GM12878 (cell line): ENCODE data around the gene ARHGAP9. TPM values are rescaled to one million over a fixed set of nuclear protein-coding genes. Genes with fewer than 3 reads are reported as not detected.

Experiments used
- ATAC-seq: fragments of 200-7000 bp; cut with Tn5 transposase; 3 replicates; pipeline ENCODE4 v1.9.1; 2020; ENCODE audit warnings: mild to moderate bottlenecking, moderate library complexity
- BruUV-seq: library from RNA; stranded (reverse); fragments of 400-500 nt; replicated peaks from 2 replicates; lab custom pipeline; 2021; lab: Mats Ljungman, UMichigan
- CTCF ChIA-PET: fragments of 300-600 bp; sonication (Branson Sonifier 250); formaldehyde crosslinking; extraction: SDS; loops from one replicate; lab custom pipeline; 2021; ENCODE audit warnings: inconsistent platforms; lab: Yijun Ruan, JAX
- POLR2A ChIA-PET: fragments of 350-600 bp; formaldehyde crosslinking; extraction: SDS; loops from one replicate; lab custom pipeline; 2021; ENCODE audit warnings: inconsistent platforms; lab: Charles Lee
- RAD21 ChIA-PET: fragments of 300-600 bp; sonication (Branson Sonifier 250); formaldehyde crosslinking; loops from one replicate; lab custom pipeline; 2023; ENCODE audit warnings: antibody characterized with exemption; ENCODE audit not compliant: unreplicated experiment; lab: Charles Lee
- SMC1A ChIA-PET: fragments of 300-600 bp; sonication (Branson Sonifier 250); formaldehyde crosslinking; loops from one replicate; lab custom pipeline; 2023; ENCODE audit not compliant: unreplicated experiment, uncharacterized antibody; lab: Charles Lee
- DNase-seq: peaks from one replicate; pipeline ENCODE4 v3.0.0-alpha.2; 2011; ENCODE audit warnings: low read depth, low spot score
- FAIRE-seq: peaks from 3 replicates; lab custom pipeline; 2011; peaks lifted over from hg19 to GRCh38; lab: Jason Lieb, UNC
- H2AFZ ChIP-seq: 2 replicates; pipeline ENCODE4 v1.6.0; 2011; ENCODE audit warnings: low read depth, low read length, control low read depth; ENCODE audit not compliant: control insufficient read depth
- H3K27ac ChIP-seq: 2 replicates; pipeline ENCODE4 v1.5.1; 2011; ENCODE audit warnings: control low read depth; ENCODE audit not compliant: control insufficient read depth, insufficient read depth
- H3K27me3 ChIP-seq, 2 experiments: replicated peaks in 1 of 2; 2 replicates each; pipeline versions ENCODE4 v1.6.0 to v1.6.1; 2011; ENCODE audit warnings: low read length in 1 of 2; ENCODE audit not compliant: control insufficient read depth in 2 of 2, insufficient read depth in 2 of 2
- H3K36me3 ChIP-seq, 2 experiments: 2 replicates each; pipeline ENCODE4 v1.5.1; 2011; ENCODE audit warnings: low read length in 1 of 2; ENCODE audit not compliant: control insufficient read depth in 2 of 2, insufficient read depth in 2 of 2
- H3K4me1 ChIP-seq: 2 replicates; pipeline ENCODE4 v1.6.1; 2011; ENCODE audit warnings: mild to moderate bottlenecking, low read length, moderate library complexity, mixed read lengths; ENCODE audit not compliant: control insufficient read depth, insufficient read depth
- H3K4me2 ChIP-seq: 2 replicates; pipeline ENCODE4 v1.6.0; 2011; ENCODE audit warnings: control low read depth; ENCODE audit not compliant: control insufficient read depth, insufficient read depth
- H3K4me3 ChIP-seq: fragments of 200-600 bp; sonication (generic); 2 replicates; pipeline ENCODE4 v1.5.1; 2016
- H3K79me2 ChIP-seq: 2 replicates; pipeline ENCODE4 v1.6.0; 2011; ENCODE audit warnings: low read length; ENCODE audit not compliant: control insufficient read depth, insufficient read depth
- H3K9ac ChIP-seq: 2 replicates; pipeline ENCODE4 v1.8.0; 2011; ENCODE audit warnings: low read length, control low read depth, mixed read lengths; ENCODE audit not compliant: control insufficient read depth, insufficient read depth
- H3K9me3 ChIP-seq: replicated peaks from 3 replicates; pipeline ENCODE4 v1.5.1; 2011; ENCODE audit warnings: mild to moderate bottlenecking, low read length; ENCODE audit not compliant: control insufficient read depth, insufficient read depth
- H4K20me1 ChIP-seq: 2 replicates; pipeline ENCODE4 v1.6.0; 2011; ENCODE audit not compliant: control insufficient read depth, insufficient read depth
- ASH2L ChIP-seq: fragments of 300-600, 200-600 bp; sonication (generic); IDR thresholded peaks from 2 replicates; pipeline ENCODE4 v1.6.1; 2017; ENCODE audit warnings: low read depth, mild to moderate bottlenecking, borderline replicate concordance
- E2F4 ChIP-seq: IDR thresholded peaks from 2 replicates; pipeline ENCODE4 v1.6.1; 2012; ENCODE audit warnings: low read depth, low read length, improper control_type of control experiment
- E4F1 ChIP-seq: fragments of 450-650 bp; IDR thresholded peaks from 2 replicates; pipeline ENCODE4 v1.6.1; 2018; ENCODE audit warnings: borderline replicate concordance, mild to moderate bottlenecking; ENCODE audit not compliant: partially characterized antibody
- ESRRA ChIP-seq: IDR thresholded peaks from 2 replicates; pipeline ENCODE4 v1.6.1; 2012; ENCODE audit warnings: mild to moderate bottlenecking, low read length, improper control_type of control experiment
- HDAC6 ChIP-seq: fragments of 200-600 bp; sonication (generic); IDR thresholded peaks from one replicate; pipeline ENCODE4 v1.8.0; 2017; ENCODE audit warnings: antibody characterized with exemption; ENCODE audit not compliant: unreplicated experiment
- MEF2A ChIP-seq: IDR thresholded peaks from 2 replicates; pipeline ENCODE4 v1.6.1; 2011; ENCODE audit warnings: low read depth, mild to moderate bottlenecking, low read length, moderate library complexity; ENCODE audit not compliant: insufficient read depth
- NRF1 ChIP-seq: conservative IDR thresholded peaks from 2 replicates; pipeline ENCODE4 v1.6.1; 2011; ENCODE audit warnings: mild to moderate bottlenecking, low read depth, low read length, improper control_type of control experiment
- POLR2A ChIP-seq: IDR thresholded peaks from 2 replicates; pipeline ENCODE4 v1.6.1; 2011; ENCODE audit warnings: low read depth, mild to moderate bottlenecking, low read length
- POLR2AphosphoS2 ChIP-seq: IDR thresholded peaks from 2 replicates; pipeline ENCODE4 v1.6.1; 2011; ENCODE audit warnings: low read depth, mild to moderate bottlenecking, low read length, improper control_type of control experiment, moderate library complexity
- POLR2AphosphoS5 ChIP-seq: IDR thresholded peaks from 2 replicates; pipeline ENCODE4 v1.6.1; 2011; ENCODE audit warnings: mild to moderate bottlenecking, low read length, inconsistent platforms
- SIN3A ChIP-seq: IDR thresholded peaks from 2 replicates; pipeline ENCODE4 v1.6.1; 2012; ENCODE audit warnings: low read depth, low read length, improper control_type of control experiment
- SPI1 ChIP-seq: IDR thresholded peaks from 2 replicates; pipeline ENCODE4 v1.6.1; 2011; ENCODE audit warnings: low read depth, mild to moderate bottlenecking, low read length, moderate library complexity, borderline replicate concordance; ENCODE audit not compliant: insufficient read depth
- TCF7 ChIP-seq: IDR thresholded peaks from 2 replicates; pipeline ENCODE4 v1.6.1; 2014; ENCODE audit warnings: antibody characterized with exemption, borderline replicate concordance
- ZBED1 ChIP-seq: IDR thresholded peaks from 2 replicates; pipeline ENCODE4 v1.6.1; 2016; ENCODE audit warnings: borderline replicate concordance
- WGBS: methylation state at CpG from one replicate; pipeline ENCODE4 v1.1.6; 2016; ENCODE audit warnings: low lambda C conversion rate; ENCODE audit not compliant: insufficient replicate concordance, insufficient coverage; ENCODE audit errors: missing lambda C conversion rate; 5-methylcytosine and 5-hydroxymethylcytosine counted together
- in situ Hi-C: fragments of 300-500 bp; cut with MboI; formaldehyde crosslinking; loops from 9 replicates; pipeline ENCODE4 v1.14.3; 2018; ENCODE audit warnings: mixed read lengths
- intact Hi-C: fragments of 100-400 bp; cut with micrococcal nuclease; formaldehyde crosslinking; loops from one replicate; pipeline ENCODE4 v1.14.2; 2022; ENCODE audit not compliant: unreplicated experiment
- polyA plus RNA-seq, 11 experiments: library from polyadenylated mRNA; depleted of rRNA in 4 of 11; unstranded in 6 of 11; stranded (reverse) in 5 of 11; fragments of >200 nt; fragmentation: Nextera tagmentation in 4 of 11; fragmentation: Illumina TruSeq in 1 of 11; extraction: Ambion mirVana in 4 of 11; extraction: Trizol in 1 of 11; gene quantifications; 1 replicate in 1 of 11; 2 replicates in 10 of 11; pipeline versions ENCODE4 v1.2.1 to v1.2.3, GENCODE V29; 2011 to 2016; ENCODE audit warnings: inconsistent platforms in 2 of 11, missing spikeins in 2 of 11, low read depth in 1 of 11
- total RNA-seq, 4 experiments: library from RNA; depleted of rRNA in 3 of 4; stranded (reverse); fragments of >200 nt in 3 of 4; fragmentation: Illumina TruSeq in 1 of 4; extraction: Trizol in 1 of 4; gene quantifications; 2 replicates each; pipeline versions ENCODE4 v1.2.1 to v1.2.3, GENCODE V29; 2013 to 2021

ARHGAP9 gene
- total and polyA plus RNA-seq, 10 of the 15 experiments (the other 5 are each of a cell fraction or from before 2014, with no cell fraction given), result 19.5 to 102 (median 76.8) TPM

GRCh38 chr12:57515934-57516541 lies 36.4 kb upstream of the ARHGAP9 start:
- peaks cover 4% of the 10 kb centered on the region; the same call in 1 of the 2 replicates for H4K20me1 ChIP-seq
- intact Hi-C loops (no loop called here), in situ Hi-C loops (no loop called here)
- WGBS, result 92% methylated on average over 11 of the region's 11 CpGs
- DNase-seq, result no peak
- RAD21 ChIA-PET, result no interaction called here
- H3K4me3 ChIP-seq, result no peak overlapping the region
- H3K79me2 ChIP-seq, result peaks cover 27% of the 10 kb centered on the region
- POLR2A ChIA-PET, result interaction anchor here (0.9 kb wide), 1 partner anchor 35 kb away, joined by 4 read pairs; no protein-coding TSS in a partner anchor
- TF ChIP-seq POLR2AphosphoS5 (peak; percentile 50; the same call in 1 of the 2 replicates), HDAC6 (no peak), E2F4 (no peak), E4F1 (no peak), POLR2AphosphoS2 (peak; percentile 58; the same call in 1 of the 2 replicates), POLR2A (peak; percentile 28; the same call in 1 of the 2 replicates), ZBED1 (0 out of 2 replicates have a peak, but pooled peaks have one; percentile 36), SIN3A (no peak), MEF2A (no peak), SPI1 (0 out of 2 replicates have a peak, but pooled peaks have one; percentile 16), NRF1 (no peak), ASH2L (no peak), TCF7 (no peak), ESRRA (no peak)
- H3K4me1 ChIP-seq, result peaks cover under 1% of the 10 kb centered on the region
- H3K27ac ChIP-seq, result no peak overlapping the region
- no peak for FAIRE-seq
- CTCF ChIA-PET, result interaction anchor here (1.3 to 4.0 kb wide), 4 partner anchors 8 to 57 kb away, joined by 3 to 13 read pairs (median 4); no protein-coding TSS in a partner anchor
- no peak overlapping the region for H3K4me2 ChIP-seq
- no peak for ATAC-seq
- no peak overlapping the region for H2AFZ ChIP-seq
- no peaks in the 10 kb centered on the region for H3K27me3 ChIP-seq
- no peaks in the 10 kb centered on the region for H3K9me3 ChIP-seq
- TSS peak; percentile 45 for BruUV-seq
- H3K9ac ChIP-seq, result no peak overlapping the region
- H3K36me3 ChIP-seq, result peaks cover 33 to 45% of the 10 kb centered on the region in 2 experiments
- SMC1A ChIA-PET, result interaction anchor here (1.7 to 2.2 kb wide), 2 partner anchors 19 to 22 kb away, joined by 3 to 6 read pairs; no protein-coding TSS in a partner anchor
